ENCODE measurements around the gene METAP2.
"Not testable (repeated sequence)": the region's sequence is repeated elsewhere in the genome, so short reads cannot be mapped to it uniquely, and the experiment has no call there.

METAP2 gene

GRCh38 chr12:95440401-95440800 is 33.6 kb upstream of the METAP2 start:
- no peak overlapping the region for H3K27ac ChIP-seq
- no peak for TF ChIP-seq CTCF (conservative IDR thresholded peaks at IDR 0.05)

- no peak overlapping the region for H3K27ac ChIP-seq
- no peak for TF ChIP-seq CTCF (conservative IDR thresholded peaks at IDR 0.05)
These were observed 30.5 kb upstream of the METAP2 start for GRCh38 chr12:95443459-95443858.

GRCh38 chr12:95445099-95445498 is 28.9 kb upstream of the METAP2 start:
- not testable (repeated sequence) for H3K27ac ChIP-seq

GRCh38 chr12:95445884-95446505 is 28.0 kb upstream of the METAP2 start:
- H3K27ac ChIP-seq: no peak overlapping the region

GRCh38 chr12:95446506-95446900 is 27.4 kb upstream of the METAP2 start:
- no peak for TF ChIP-seq CTCF (conservative IDR thresholded peaks at IDR 0.05)
- H3K27ac ChIP-seq: no peak overlapping the region

More at GRCh38 chr12:95445884-95446505, 28.0 kb upstream of the METAP2 start:
- no peak for TF ChIP-seq CTCF (conservative IDR thresholded peaks at IDR 0.05)

GRCh38 chr12:95449656-95450055 is 24.3 kb upstream of the METAP2 start:
- H3K27ac ChIP-seq: peak overlapping the region; percentile 34; the same call in 1 of the 2 replicates

- not testable (repeated sequence) for H3K27ac ChIP-seq
These were observed 21.5 kb upstream of the METAP2 start for GRCh38 chr12:95452501-95452900.

GRCh38 chr12:95453881-95454280 is 20.1 kb upstream of the METAP2 start:
- H3K27ac ChIP-seq: not testable (repeated sequence)

GRCh38 chr12:95454780-95455215 is 19.2 kb upstream of the METAP2 start:
- H3K27ac ChIP-seq: not testable (repeated sequence)

GRCh38 chr12:95457605-95458004 is 16.3 kb upstream of the METAP2 start:
- not testable (repeated sequence) for H3K27ac ChIP-seq

GRCh38 chr12:95458761-95459160 is 15.2 kb upstream of the METAP2 start:
- TF ChIP-seq CTCF (conservative IDR thresholded peaks at IDR 0.05): no peak
- no peak overlapping the region for H3K27ac ChIP-seq

All from VCaP (cell line).